Measurements from ENCODE around the gene FBXO47.
A peak's percentile ranks its signal among the peaks of the same experiment; 100 is the strongest.
"Not testable (repeated sequence)": the region's sequence is repeated elsewhere in the genome, so short reads cannot be mapped to it uniquely, and the experiment has no call there.

Gene FBXO47

DNA sequence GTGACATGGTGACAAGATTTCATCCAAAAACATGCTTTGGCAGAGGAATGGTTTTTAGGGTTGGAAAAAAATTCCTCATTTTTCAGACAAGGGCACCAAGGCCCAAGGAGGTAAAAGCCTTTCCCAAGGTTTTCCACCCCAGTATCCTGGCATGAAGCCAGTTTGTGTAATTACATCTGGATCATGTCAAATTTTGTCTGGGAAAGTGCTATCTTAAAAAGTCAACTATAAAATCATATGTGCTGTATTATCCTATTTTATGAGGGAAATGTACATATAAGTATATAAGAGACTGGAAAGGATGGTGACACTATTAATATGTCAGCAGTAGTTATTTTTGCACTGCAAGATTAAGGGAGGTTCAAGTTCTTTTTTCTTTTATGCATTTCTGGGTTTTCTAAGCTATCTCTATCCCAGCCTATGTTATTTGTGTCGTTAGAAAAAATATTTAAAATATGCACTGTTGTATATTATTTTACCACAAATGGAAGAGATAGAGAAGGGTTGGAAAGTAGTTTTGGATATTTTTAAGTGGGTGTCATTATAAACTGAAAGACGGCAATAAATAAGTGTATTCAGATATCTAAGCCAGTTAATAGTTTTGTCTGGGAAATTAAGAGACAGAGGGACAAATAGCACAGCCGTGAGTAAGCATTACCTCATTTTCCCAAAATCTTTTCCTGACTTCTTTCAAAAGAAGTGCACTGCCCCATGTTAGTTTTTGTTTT lies 13.5 kb upstream of the FBXO47 start:
- no peak for FAIRE-seq

DNA sequence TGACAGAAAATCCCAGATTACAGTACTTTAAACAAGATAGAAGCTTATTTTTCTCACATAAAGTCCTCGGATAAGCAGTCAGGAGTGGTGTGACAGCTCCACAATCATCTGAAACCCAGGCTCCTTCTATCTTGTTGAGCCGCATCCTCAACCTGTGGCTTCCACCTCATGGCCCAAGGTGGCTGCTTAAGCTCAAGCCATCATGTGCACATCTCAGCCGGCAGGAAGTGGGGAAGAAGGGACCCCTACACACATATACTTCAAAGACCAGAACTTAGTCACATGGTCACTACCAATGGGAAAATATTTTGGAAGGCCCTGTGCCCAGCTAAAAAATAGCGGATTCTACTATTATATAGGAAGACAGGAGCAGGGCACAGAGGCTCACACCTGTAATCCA lies 11.0 kb upstream of the FBXO47 start:
- no peak for FAIRE-seq

GRCh38 chr17:38976187-38976551 lies 9.0 kb upstream of the FBXO47 start:
- not testable (repeated sequence) for FAIRE-seq

DNA sequence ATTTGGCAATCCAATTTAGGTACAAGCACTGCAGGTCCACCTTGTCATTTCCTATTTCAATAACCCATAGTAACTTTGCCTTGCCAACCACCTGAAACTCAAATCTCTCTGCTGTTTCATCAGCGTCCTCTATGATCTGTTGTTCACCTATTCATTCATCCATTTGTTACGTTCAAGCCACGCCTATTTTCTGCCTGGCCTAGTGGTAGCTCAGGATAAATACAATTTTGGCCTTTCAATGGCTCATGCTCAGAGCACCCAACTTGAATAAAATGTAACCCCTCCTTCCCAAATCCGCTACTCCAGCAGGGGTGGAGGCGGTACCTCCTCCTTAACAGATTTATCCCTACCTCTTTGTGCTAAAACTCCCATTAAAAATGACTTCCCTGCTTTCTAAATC lies 3.6 kb upstream of the FBXO47 start:
- no peak for FAIRE-seq

DNA sequence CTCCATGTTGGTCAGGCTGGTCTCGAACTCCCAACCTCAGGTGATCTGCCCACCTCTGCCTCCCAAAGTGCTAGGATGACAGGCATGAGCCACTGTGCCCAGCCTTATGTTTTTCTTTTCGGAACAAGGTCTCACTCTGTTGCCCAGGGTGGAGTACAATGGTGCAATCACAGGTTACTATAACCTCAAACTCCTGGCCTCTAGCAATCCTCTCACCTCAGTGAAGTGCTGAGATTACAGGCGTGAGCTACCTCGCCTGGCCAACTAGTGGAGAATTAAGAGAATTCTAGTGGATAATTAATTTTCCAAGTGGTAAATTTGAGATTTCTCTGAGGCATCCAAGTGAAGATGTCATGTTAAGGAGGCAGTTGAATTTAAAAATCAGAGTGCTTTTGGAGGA lies 2.9 kb upstream of the FBXO47 start:
- no peak for FAIRE-seq

GRCh38 chr17:38969281-38969680 lies 2.1 kb upstream of the FBXO47 start:
- no peak for FAIRE-seq

DNA sequence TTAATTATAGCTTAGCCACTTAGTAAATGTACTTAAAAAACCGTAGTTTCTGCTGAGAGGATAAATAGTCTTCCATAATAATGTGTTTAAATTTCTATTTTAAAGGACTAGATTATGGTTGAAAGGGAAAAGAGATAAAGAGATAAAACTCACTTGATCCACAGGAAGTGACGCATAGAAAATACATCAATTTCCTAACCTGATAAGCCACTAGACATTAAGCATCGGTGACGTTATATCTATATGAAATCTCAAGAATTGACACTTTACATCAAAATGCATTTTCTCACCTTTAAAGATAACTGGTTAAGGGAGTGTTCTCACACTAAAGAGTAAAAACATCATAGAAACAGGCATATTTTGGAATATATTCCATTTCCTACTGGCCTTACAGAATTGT lies 5.8 kb downstream of the FBXO47 start:
- no peak for FAIRE-seq

DNA sequence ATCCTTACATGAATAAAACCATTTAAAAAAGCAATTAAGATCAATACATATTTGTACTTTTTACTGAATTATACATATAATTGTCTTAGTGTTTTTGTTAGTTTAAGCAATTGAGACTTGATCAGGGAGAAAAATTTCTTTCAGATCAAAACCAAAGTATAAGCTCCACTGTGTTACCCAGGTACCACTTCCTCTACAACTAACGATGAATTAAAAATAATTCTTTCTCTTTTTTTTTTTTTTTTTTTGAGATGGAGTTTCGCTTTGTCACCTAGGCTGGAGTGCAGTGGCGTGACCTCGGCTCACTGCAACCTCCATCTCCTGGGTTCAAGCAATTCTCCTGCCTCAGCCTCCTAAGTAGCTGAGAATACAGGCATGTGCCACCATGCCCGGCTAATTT lies 6.8 kb downstream of the FBXO47 start:
- peak; percentile 61 for FAIRE-seq

- no peak for FAIRE-seq
Observed at GRCh38 chr17:38959508-38959907, 7.7 kb downstream of the FBXO47 start.

- FAIRE-seq, result no peak
Observed at GRCh38 chr17:38958756-38959155, 8.4 kb downstream of the FBXO47 start.

DNA sequence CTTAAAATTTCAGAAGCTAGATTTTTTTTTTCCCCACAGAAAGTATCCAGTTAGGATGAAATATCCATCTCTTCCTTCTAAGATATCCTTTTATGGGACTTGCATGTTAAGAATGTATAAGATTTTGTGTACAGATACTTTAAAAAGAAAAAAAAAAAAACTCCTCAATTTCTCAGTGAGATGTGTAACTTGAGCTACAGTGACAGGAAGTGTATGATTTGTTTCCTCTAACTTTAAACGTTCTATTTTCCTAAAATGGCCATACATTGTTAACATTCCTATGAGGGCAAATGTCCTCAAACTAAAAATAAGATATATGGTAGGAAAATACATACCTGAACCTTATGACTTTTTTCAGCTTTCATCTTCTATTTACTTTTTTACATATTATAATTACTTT lies 8.9 kb downstream of the FBXO47 start:
- peak; percentile 97 for FAIRE-seq

GRCh38 chr17:38953800-38954199 lies 13.4 kb downstream of the FBXO47 start:
- FAIRE-seq, result not testable (repeated sequence)

GRCh38 chr17:38947189-38947588 lies 20.0 kb downstream of the FBXO47 start:
- no peak for FAIRE-seq

- FAIRE-seq, result peak; percentile 31
Observed at GRCh38 chr17:38943607-38944006, 23.6 kb downstream of the FBXO47 start.

GRCh38 chr17:38942696-38943334 lies 24.4 kb downstream of the FBXO47 start:
- FAIRE-seq, result peak; percentile 79

- FAIRE-seq, result no peak
Observed at GRCh38 chr17:38940404-38940803, 26.8 kb downstream of the FBXO47 start.

- FAIRE-seq, result no peak
Observed at GRCh38 chr17:38939987-38940386, 27.2 kb downstream of the FBXO47 start.

DNA sequence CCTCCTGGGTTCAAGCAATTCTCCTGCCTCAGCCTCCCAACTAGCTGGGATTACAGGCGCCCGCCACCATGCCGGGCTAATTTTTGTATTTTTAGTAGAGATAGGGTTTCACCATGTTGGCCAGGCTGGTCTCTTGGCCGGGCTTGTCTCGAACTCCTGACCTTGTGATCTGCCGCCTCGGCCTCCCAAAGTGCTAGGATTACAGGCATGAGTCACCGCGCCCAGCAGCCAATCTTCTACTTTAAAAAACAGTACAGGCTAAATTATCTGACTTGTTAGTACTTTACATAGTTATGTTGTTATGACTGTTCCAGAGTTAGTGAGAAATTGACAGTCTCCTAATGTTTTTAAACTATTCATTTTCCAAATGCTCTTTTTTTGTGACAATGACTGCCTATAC lies 33.2 kb downstream of the FBXO47 start:
- not testable (repeated sequence) for FAIRE-seq

DNA sequence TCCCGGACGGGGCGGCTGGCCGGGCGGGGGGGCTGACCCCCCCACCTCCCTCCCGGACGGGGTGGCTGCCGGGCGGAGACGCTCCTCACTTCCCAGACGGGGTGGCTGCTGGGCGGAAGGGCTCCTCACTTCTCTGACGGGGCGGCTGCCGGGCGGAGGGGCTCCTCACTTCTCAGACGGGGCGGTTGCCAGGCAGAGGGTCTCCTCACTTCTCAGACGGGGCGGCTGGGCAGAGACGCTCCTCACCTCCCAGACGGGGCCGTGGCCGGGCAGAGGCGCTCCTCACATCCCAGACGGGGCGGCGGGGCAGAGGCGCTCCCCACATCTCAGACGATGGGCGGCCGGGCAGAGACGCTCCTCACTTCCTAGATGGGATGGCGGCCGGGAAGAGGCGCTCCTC lies 36.4 kb downstream of the FBXO47 start:
- FAIRE-seq, result not testable (repeated sequence)

DNA sequence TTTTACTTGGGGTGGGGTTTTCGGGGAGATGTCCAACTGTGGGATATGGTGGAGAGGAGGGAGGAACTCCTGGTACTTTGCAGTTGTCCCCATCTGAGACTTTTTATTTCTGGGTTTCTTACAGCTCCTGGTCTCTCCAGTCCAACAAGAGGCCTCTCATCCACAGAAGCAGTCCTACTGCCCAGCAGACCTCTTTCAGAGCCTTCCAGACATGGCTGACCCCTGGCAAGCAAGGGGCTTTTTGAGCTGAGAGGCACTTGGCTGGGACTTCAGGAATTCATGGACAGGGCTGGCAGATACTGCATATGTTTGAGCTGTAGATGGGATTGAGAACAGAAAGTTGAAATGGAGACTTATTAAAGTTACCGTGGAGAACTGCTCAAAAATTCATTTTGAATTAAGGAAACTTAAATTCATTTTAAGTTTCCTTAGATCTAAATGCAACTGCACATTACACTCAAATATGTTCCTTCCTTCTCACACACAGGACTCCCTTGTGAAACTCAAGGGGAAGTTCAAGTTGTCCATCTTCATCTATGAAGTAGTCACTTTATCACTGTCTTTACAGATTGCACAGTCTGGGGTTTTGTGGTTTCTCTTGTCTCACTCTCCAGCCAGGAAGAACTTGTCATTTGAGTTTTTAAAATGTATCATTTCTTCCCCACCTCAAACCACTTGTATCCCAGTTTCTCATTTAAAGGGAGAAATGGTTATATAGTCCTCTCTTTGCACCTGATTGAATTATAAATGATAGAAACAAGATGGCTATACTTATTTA lies 40.7 kb downstream of the FBXO47 start:
- FAIRE-seq, result no peak

GRCh38 chr17:38925263-38925995 lies 41.8 kb downstream of the FBXO47 start, which contains the start of gene LASP1NB:
TSS of gene LASP1NB (plus strand) at chr17:38925614.
- FAIRE-seq, result peak; percentile 8

DNA sequence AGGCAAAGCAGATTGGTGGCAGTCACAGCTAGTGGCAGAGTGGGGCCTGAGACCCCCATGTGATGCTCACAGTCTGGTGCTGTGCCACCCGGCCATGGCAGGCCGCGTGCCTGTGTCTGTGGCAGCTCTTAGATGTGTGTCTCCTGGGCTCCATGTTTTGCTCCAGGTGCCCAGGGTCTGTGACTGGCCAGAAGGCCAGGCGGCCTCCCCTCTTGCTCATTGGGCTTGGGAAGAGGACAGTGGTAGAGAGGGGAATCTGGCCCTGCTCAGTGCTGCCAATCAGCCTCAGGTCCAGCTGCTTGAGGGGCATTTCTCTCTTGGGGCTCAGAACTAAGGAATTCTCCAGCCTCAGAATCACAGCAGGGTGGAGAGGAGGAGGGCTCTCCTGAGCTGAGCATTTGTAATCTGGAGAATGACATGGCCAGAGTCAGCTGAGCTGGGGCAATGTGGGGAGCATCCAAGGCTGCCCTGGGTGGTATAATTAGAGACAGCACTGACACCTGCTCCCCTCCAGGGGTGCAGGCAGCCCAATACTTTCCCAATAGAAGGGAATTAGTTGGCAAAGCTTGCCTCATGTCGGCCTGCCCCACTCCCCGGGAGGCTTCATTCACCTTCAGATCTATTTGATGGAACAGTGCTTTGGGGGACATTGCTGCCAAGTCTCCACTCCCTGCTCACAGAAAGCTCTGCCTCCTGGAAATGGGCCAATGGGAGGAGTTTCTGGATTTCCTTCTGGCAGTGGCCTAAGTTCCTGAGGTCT lies 44.5 kb downstream of the FBXO47 start:
- FAIRE-seq, result no peak

All from G401.6 (cell line).